Measurements from ENCODE around the gene HOXC5. TPM values are rescaled to one million over a fixed set of nuclear protein-coding genes. Genes with fewer than 3 reads are reported as not detected.

The HOXC5 gene
- total RNA-seq, 1 experiment from 2014 or later: 5.0 TPM

DNA sequence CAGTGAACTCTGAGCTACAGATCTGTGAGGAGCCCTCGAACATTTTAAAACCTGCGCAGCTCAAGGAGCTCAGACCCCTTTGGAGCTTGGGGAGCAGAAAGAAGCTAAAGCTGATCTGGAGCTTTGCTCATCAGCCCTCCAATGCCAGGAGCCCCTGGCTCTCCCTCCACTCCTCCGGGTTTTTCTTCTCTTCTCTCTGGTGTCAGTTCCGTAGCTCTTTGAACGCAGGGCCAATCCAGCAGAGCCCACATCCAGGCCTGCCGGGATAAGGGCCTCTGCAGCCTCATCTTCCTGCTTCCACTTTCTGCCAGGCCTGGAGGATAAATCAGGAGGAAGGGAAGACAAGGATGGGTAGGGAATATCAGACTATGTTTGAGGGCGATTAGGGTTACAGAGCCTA, 26.8 kb downstream of the HOXC5 start:
- no peak for TF ChIP-seq TCF7L2 (IDR thresholded peaks at IDR 0.05; ENCODE audit: low read depth, low read length)
- DNase-seq (ENCODE audit: low read depth, low spot score) (no peak), ATAC-seq (no peak)
- CTCF ChIA-PET: interaction anchor here (0.6 to 0.7 kb wide), 2 partner anchors 69 to 130 kb away, joined by 3 read pairs; no protein-coding TSS in a partner anchor
- Histone ChIP-seq H3K27me3 (ENCODE audit: control insufficient read depth, insufficient read depth, low read length) (no peaks in the 10 kb centered on the region), H3K36me3 (ENCODE audit: control insufficient read depth, insufficient read depth, low read length) (no peaks in the 10 kb centered on the region), H3K9me3 (ENCODE audit: control insufficient read depth, insufficient read depth, low read depth, low read length) (no peaks in the 10 kb centered on the region), H3K4me3 (ENCODE audit: low read depth in 2 of 2, low read length in 2 of 2) (no peak overlapping the region), H3K27ac (ENCODE audit: low read length) (no peak overlapping the region), H3K4me1 (ENCODE audit: control insufficient read depth, insufficient read depth, low read length) (peaks cover 12% of the 10 kb centered on the region)
- intact Hi-C loops (cut with micrococcal nuclease; ENCODE audit: unreplicated experiment) (no loop called here), in situ Hi-C loops (cut with HindIII; ENCODE audit: low pct_unique_long_range_greater_than_20kb, low sequenced_read_pairs) (no loop called here)
- BruUV-seq (replicated peaks): no TSS peak
- POLR2A ChIA-PET: no interaction called here

DNA sequence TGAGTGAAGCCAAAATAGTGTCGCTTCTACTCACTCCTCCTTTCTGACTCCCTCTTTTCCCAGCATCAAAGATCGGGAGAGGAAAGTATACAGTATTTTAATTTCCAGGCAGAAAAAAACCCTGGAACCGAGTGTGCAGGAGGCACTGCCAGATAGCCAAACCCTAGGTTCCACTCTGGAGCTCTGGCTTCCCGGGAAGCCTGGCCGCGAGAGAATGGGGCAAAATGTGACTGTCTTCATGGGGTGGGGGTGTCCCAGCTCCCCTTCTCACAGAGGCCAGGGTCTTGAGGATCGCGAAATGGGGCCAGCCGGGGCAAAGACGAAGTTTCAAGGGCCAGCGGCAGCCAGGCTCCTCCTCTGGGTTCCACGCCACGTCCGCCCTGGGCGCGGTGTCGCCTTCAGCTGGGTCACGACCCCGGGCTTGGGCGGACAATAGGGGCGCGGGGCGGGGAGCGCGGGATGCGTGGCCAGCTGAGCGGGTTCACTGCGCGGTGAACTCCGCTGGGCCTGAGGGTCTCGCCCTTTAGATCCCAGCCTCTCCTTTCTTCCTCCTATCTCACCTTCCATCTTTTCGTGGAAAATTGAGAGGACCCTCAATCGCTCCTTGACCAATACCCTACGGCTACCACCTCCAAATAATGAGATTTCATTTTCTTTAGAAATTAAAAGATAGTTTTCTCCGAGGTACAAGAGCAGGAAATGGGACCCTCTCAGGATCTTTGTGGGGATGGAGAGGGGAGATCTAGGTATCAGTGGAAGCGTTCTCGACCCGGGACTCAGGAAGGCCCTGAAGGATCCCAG, 27.5 kb downstream of the HOXC5 start:
- H3K9me3 ChIP-seq (ENCODE audit: control insufficient read depth, insufficient read depth, low read depth, low read length): no peaks in the 10 kb centered on the region
- intact Hi-C loops (cut with micrococcal nuclease; ENCODE audit: unreplicated experiment) (no loop called here), in situ Hi-C loops (cut with HindIII; ENCODE audit: low pct_unique_long_range_greater_than_20kb, low sequenced_read_pairs) (no loop called here)
- H3K27ac ChIP-seq (ENCODE audit: low read length): no peak overlapping the region
- POLR2A ChIA-PET: no interaction called here
- ATAC-seq (no peak), DNase-seq (ENCODE audit: low read depth, low spot score) (no peak)
- BruUV-seq (replicated peaks): no TSS peak
- H3K36me3 ChIP-seq (ENCODE audit: control insufficient read depth, insufficient read depth, low read length): no peaks in the 10 kb centered on the region
- TF ChIP-seq POLR2AphosphoS5 (IDR thresholded peaks at IDR 0.05; ENCODE audit: low read depth, low read length) (no peak), SIN3A (IDR thresholded peaks at IDR 0.05; ENCODE audit: borderline replicate concordance, insufficient read depth, low read depth, low read length) (no peak), TCF7L2 (IDR thresholded peaks at IDR 0.05; ENCODE audit: low read depth, low read length) (no peak)
- TF ChIP-seq, protein P1, sequence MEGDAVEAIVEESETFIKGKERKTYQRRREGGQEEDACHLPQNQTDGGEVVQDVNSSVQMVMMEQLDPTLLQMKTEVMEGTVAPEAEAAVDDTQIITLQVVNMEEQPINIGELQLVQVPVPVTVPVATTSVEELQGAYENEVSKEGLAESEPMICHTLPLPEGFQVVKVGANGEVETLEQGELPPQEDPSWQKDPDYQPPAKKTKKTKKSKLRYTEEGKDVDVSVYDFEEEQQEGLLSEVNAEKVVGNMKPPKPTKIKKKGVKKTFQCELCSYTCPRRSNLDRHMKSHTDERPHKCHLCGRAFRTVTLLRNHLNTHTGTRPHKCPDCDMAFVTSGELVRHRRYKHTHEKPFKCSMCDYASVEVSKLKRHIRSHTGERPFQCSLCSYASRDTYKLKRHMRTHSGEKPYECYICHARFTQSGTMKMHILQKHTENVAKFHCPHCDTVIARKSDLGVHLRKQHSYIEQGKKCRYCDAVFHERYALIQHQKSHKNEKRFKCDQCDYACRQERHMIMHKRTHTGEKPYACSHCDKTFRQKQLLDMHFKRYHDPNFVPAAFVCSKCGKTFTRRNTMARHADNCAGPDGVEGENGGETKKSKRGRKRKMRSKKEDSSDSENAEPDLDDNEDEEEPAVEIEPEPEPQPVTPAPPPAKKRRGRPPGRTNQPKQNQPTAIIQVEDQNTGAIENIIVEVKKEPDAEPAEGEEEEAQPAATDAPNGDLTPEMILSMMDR (IDR thresholded peaks at IDR 0.05): no peak
- TF ChIP-seq, protein P2, sequence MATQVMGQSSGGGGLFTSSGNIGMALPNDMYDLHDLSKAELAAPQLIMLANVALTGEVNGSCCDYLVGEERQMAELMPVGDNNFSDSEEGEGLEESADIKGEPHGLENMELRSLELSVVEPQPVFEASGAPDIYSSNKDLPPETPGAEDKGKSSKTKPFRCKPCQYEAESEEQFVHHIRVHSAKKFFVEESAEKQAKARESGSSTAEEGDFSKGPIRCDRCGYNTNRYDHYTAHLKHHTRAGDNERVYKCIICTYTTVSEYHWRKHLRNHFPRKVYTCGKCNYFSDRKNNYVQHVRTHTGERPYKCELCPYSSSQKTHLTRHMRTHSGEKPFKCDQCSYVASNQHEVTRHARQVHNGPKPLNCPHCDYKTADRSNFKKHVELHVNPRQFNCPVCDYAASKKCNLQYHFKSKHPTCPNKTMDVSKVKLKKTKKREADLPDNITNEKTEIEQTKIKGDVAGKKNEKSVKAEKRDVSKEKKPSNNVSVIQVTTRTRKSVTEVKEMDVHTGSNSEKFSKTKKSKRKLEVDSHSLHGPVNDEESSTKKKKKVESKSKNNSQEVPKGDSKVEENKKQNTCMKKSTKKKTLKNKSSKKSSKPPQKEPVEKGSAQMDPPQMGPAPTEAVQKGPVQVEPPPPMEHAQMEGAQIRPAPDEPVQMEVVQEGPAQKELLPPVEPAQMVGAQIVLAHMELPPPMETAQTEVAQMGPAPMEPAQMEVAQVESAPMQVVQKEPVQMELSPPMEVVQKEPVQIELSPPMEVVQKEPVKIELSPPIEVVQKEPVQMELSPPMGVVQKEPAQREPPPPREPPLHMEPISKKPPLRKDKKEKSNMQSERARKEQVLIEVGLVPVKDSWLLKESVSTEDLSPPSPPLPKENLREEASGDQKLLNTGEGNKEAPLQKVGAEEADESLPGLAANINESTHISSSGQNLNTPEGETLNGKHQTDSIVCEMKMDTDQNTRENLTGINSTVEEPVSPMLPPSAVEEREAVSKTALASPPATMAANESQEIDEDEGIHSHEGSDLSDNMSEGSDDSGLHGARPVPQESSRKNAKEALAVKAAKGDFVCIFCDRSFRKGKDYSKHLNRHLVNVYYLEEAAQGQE (IDR thresholded peaks at IDR 0.05; ENCODE audit: insufficient read depth in 1 of 2, low read depth in 2 of 2, low read length in 1 of 2): no peak
- H3K4me1 ChIP-seq (ENCODE audit: control insufficient read depth, insufficient read depth, low read length): peaks cover 10% of the 10 kb centered on the region
- H3K4me3 ChIP-seq (ENCODE audit: low read depth in 2 of 2, low read length in 2 of 2): no peak overlapping the region
- CTCF ChIA-PET: no interaction called here
- no peaks in the 10 kb centered on the region for H3K27me3 ChIP-seq (ENCODE audit: control insufficient read depth, insufficient read depth, low read length)

Measured in Panc1 (cell line).